ENCODE measurements around the gene CRYGN. TPM values are rescaled to one million over a fixed set of nuclear protein-coding genes. Genes with fewer than 3 reads are reported as not detected.

CRYGN gene
- polyA plus RNA-seq, 3 donors: not detected

DNA sequence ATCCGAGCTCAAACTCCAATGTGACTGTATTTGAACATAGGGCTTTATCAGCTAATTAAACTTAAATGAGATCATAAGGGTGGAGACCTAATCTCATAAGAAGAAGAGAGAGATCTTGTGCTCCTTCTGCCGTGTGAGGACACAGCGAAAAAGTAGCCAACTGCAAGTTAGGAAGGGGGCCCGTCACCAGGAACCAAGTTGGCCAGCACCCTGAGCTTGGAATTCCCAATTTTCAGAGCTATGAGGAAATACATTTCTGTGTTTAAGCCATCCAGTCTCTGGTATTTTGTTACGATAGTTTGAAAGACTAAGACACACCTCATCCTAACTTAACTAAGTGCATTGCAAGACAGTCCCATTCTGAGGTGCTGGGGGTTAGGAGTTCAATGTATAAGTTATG lies 16.0 kb downstream of the CRYGN start:
- no peaks in the 10 kb centered on the region for H3K4me1 ChIP-seq (ENCODE audit: control insufficient read depth in 1 of 2, insufficient read depth in 2 of 2, low read length in 2 of 2)
- H3K9ac ChIP-seq (ENCODE audit: insufficient read depth, low read length, poor library complexity, severe bottlenecking): no peak overlapping the region
- H3K27ac ChIP-seq (ENCODE audit: low read depth in 1 of 2, low read length in 2 of 2): no peak overlapping the region
- no peak overlapping the region for H3K4me3 ChIP-seq (replicated peaks in 1 of 3; ENCODE audit: low read depth in 2 of 3, low read length in 3 of 3)
- H4K20me1 ChIP-seq (ENCODE audit: insufficient read depth, low read length): no peaks in the 10 kb centered on the region
- no peak overlapping the region for H2AFZ ChIP-seq (ENCODE audit: insufficient read depth, low read depth, low read length, poor library complexity, severe bottlenecking)
- no peak overlapping the region for H3K4me3 Mint-ChIP-seq
- H3K4me1 Mint-ChIP-seq: peaks cover 6% of the 10 kb centered on the region
- H3K36me3 Mint-ChIP-seq: peaks cover 0 to 3% of the 10 kb centered on the region in 2 donors
- H3K9me3 ChIP-seq (replicated peaks in 1 of 2; ENCODE audit: control insufficient read depth in 1 of 2, insufficient read depth in 1 of 2, low read length in 2 of 2): peaks cover 25 to 27% of the 10 kb centered on the region in 2 donors
- TF ChIP-seq, protein P1, sequence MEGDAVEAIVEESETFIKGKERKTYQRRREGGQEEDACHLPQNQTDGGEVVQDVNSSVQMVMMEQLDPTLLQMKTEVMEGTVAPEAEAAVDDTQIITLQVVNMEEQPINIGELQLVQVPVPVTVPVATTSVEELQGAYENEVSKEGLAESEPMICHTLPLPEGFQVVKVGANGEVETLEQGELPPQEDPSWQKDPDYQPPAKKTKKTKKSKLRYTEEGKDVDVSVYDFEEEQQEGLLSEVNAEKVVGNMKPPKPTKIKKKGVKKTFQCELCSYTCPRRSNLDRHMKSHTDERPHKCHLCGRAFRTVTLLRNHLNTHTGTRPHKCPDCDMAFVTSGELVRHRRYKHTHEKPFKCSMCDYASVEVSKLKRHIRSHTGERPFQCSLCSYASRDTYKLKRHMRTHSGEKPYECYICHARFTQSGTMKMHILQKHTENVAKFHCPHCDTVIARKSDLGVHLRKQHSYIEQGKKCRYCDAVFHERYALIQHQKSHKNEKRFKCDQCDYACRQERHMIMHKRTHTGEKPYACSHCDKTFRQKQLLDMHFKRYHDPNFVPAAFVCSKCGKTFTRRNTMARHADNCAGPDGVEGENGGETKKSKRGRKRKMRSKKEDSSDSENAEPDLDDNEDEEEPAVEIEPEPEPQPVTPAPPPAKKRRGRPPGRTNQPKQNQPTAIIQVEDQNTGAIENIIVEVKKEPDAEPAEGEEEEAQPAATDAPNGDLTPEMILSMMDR (IDR thresholded peaks at IDR 0.05): no peak
- H3K27ac Mint-ChIP-seq: no peak overlapping the region
- intact Hi-C loops (cut with micrococcal nuclease): no loop called here
- no peaks in the 10 kb centered on the region for H3K27me3 ChIP-seq (ENCODE audit: control insufficient read depth in 2 of 2, insufficient read depth in 2 of 2, low read length in 2 of 2)
- WGBS (ENCODE audit: insufficient coverage): 100% methylated on average over 2 of the region's 5 CpGs
- H3K36me3 ChIP-seq (replicated peaks in 1 of 2; ENCODE audit: control insufficient read depth in 1 of 2, insufficient read depth in 2 of 2, low read length in 2 of 2): no peaks in the 10 kb centered on the region
- no peak overlapping the region for H3K4me2 ChIP-seq (replicated peaks; ENCODE audit: extremely low read depth, low read length, poor library complexity, severe bottlenecking)
- DNase-seq: no peak
- H3K9me3 Mint-ChIP-seq: peaks cover 20 to 38% (median 35%) of the 10 kb centered on the region in 7 donors
- H3K79me2 ChIP-seq (ENCODE audit: insufficient read depth, low read length): no peaks in the 10 kb centered on the region
- H3K27me3 Mint-ChIP-seq (ENCODE audit: low read depth in 3 of 3): peaks cover 2 to 7% (median 6%) of the 10 kb centered on the region in 3 donors

DNA sequence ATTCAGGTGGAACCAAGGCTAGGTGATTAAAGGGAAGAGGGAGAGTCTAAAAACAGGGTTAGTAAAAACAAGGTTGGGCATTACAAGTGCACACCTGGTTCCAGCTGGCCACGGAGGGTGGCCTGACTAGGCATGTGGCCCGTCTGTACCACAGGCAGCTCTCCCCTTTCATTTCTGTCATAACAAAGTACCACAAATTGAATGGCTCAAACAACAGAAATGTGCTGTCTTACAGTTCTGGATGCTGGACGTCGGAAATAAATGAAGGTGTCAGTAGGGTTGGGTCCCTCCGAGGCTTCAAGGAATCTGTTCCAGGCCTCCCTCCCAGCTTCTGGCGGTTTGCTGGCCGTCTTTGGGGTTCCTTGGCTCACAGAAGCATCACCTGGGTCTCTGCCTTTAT lies 16.7 kb downstream of the CRYGN start:
- Histone ChIP-seq H2AFZ (ENCODE audit: insufficient read depth, low read depth, low read length, poor library complexity, severe bottlenecking) (no peak overlapping the region), H3K27me3 (ENCODE audit: control insufficient read depth in 2 of 2, insufficient read depth in 2 of 2, low read length in 2 of 2) (no peaks in the 10 kb centered on the region), H3K79me2 (ENCODE audit: insufficient read depth, low read length) (no peaks in the 10 kb centered on the region), H3K9ac (ENCODE audit: insufficient read depth, low read length, poor library complexity, severe bottlenecking) (no peak overlapping the region), H3K27ac (ENCODE audit: low read depth in 1 of 2, low read length in 2 of 2) (no peak overlapping the region), H3K36me3 (replicated peaks in 1 of 2; ENCODE audit: control insufficient read depth in 1 of 2, insufficient read depth in 2 of 2, low read length in 2 of 2) (no peaks in the 10 kb centered on the region), H3K4me2 (replicated peaks; ENCODE audit: extremely low read depth, low read length, poor library complexity, severe bottlenecking) (no peak overlapping the region), H4K20me1 (ENCODE audit: insufficient read depth, low read length) (no peaks in the 10 kb centered on the region), H3K9me3 (replicated peaks in 1 of 2; ENCODE audit: control insufficient read depth in 1 of 2, insufficient read depth in 1 of 2, low read length in 2 of 2) (peaks cover 25 to 30% of the 10 kb centered on the region in 2 donors), H3K4me1 (ENCODE audit: control insufficient read depth in 1 of 2, insufficient read depth in 2 of 2, low read length in 2 of 2) (no peaks in the 10 kb centered on the region), H3K4me3 (replicated peaks in 1 of 3; ENCODE audit: low read depth in 2 of 3, low read length in 3 of 3) (no peak overlapping the region)
- intact Hi-C loops (cut with micrococcal nuclease): no loop called here
- TF ChIP-seq, protein P1 (IDR thresholded peaks at IDR 0.05): no peak
- peaks cover 0 to 5% of the 10 kb centered on the region in 2 donors for H3K36me3 Mint-ChIP-seq
- no peak for DNase-seq
- H3K4me3 Mint-ChIP-seq: no peak overlapping the region
- peaks cover 20 to 41% (median 39%) of the 10 kb centered on the region in 7 donors for H3K9me3 Mint-ChIP-seq
- peaks cover 2% of the 10 kb centered on the region for H3K4me1 Mint-ChIP-seq
- peaks cover 2 to 5% (median 2%) of the 10 kb centered on the region in 3 donors for H3K27me3 Mint-ChIP-seq (ENCODE audit: low read depth in 3 of 3)
- 93% methylated on average over 5 of the region's 7 CpGs for WGBS (ENCODE audit: insufficient coverage)
- H3K27ac Mint-ChIP-seq: no peak overlapping the region
